Measurements from ENCODE around the gene OR5D14.

OR5D14 gene

GRCh38 chr11:55795256-55795655 is at the start of gene OR5D14:
Gene OR5D14 (plus strand): TSS chr11:55795556. CDS start chr11:55795556, 0 bp downstream.
- FAIRE-seq = no peak

DNA sequence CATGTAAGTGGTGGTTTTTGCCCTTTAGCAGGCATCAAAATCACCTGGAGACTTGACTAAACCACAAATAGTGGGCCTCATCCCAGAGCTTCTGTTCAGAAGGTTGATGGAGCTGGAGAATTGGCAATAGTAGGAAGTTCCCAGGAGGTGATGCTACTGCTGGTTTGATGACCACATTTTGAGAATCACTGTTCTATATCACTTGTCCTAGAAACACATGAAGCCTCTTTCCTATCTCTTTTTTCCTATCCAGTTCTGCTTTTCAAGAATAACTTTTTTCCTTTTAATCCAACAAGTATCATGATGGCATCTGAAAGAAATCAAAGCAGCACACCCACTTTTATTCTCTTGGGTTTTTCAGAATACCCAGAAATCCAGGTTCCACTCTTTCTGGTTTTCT is 22.2 kb upstream of the OR5D14 start, which contains the start of gene OR5D13:
TSS of gene OR5D13 (plus strand) at position 301 of the 400 bp plus-strand sequence. CDS start at position 301, 0 bp downstream.
- FAIRE-seq = no peak

DNA sequence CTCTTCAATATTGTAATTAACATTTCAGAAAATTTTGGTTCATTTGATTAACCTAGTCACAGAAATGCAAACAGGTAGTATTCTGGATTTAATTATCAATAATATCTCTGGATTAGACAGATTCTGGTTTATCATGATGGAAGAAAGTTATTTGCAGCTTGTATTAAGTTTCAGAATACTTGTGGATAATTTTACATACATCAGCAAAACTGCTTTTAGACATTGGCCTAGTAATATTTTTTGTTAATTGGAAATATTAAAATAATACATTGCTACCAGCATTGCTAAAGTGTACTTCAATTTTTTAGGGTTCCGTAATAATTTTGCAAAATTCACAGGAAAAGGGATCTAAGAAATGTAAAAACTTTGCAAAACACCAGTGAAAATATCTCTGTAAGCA is 3.8 kb upstream of the OR5D14 start:
- no peak for FAIRE-seq

- no peak for FAIRE-seq
These were observed 2.0 kb upstream of the OR5D14 start for GRCh38 chr11:55793321-55793720.

GRCh38 chr11:55806248-55806647 is 10.9 kb downstream of the OR5D14 start:
- no peak for FAIRE-seq

DNA sequence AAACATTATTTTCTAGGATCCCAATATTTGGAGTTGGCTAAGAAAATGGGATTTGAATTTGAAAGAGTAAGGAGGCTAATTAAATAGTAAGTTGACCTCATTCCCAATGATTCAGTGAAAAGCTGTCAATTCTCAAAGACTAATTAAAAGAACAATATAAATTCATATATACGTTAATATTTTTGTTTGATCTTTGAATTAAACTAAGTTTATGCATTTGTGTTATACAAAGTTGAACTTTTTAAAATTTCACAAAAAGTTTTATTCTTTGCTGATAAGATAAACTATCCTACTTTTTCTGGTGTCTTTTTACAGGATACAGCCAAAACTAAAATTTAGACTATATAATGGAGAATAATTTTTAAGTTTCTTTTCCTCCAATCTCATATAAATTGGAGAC is 15.7 kb downstream of the OR5D14 start, which contains the start of gene OR5L1:
TSS of gene OR5L1 (plus strand) at position 301 of the 400 bp plus-strand sequence. CDS start 100 bp downstream, outside the sequence.
- FAIRE-seq = no peak

GRCh38 chr11:55819330-55819729 is 24.0 kb downstream of the OR5D14 start, which contains the start of gene OR5D18:
Gene OR5D18 (plus strand): TSS chr11:55819630. CDS start chr11:55819630, 0 bp downstream.
- no peak for FAIRE-seq

GRCh38 chr11:55826919-55827318 is 31.6 kb downstream of the OR5D14 start, which contains the start of gene OR5L2:
Gene OR5L2 (plus strand): TSS chr11:55827219. CDS start chr11:55827219, 0 bp downstream.
- FAIRE-seq = no peak

DNA sequence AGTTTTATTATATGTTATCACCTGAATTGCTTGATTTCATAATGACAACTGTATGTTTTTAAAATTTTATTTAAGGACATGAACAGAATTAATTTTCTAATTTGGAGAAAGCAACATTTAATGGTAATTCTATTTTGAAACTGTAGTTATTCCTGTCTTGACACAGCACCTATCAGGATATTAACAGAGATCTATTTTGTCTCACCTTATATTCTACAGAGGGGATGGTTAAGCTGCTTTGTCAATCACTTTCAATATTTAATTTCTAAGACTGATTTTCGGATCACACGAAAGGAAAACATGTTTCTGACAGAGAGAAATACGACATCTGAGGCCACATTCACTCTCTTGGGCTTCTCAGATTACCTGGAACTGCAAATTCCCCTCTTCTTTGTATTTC is 43.1 kb downstream of the OR5D14 start, which contains the start of gene OR5D16:
TSS of gene OR5D16 (plus strand) at position 301 of the 400 bp plus-strand sequence. CDS start at position 301, 0 bp downstream.
- no peak for FAIRE-seq
